HepG2 (cell line): ENCODE measurements around the gene TMCC1. TPM values are rescaled to one million over a fixed set of nuclear protein-coding genes. Genes with fewer than 3 reads are reported as not detected.
A peak's percentile ranks its signal among the peaks of the same experiment; 100 is the strongest.

Experiments
- ATRX ChIP-seq: sonication (generic); formaldehyde crosslinking; IDR thresholded peaks from 2 replicates; pipeline ENCODE4 v1.4.0; 2020; ENCODE audit warnings: missing genetic modification reagents, borderline replicate concordance
- KDM2A ChIP-seq: sonication (generic); formaldehyde crosslinking; IDR thresholded peaks from 2 replicates; pipeline ENCODE4 v1.4.0; 2020; ENCODE audit warnings: low read depth, missing genetic modification reagents, borderline replicate concordance
- NR2F2 ChIP-seq: IDR thresholded peaks from 2 replicates; pipeline ENCODE4 v1.6.1; 2012; ENCODE audit warnings: low read depth, inconsistent platforms, borderline replicate concordance
- REL ChIP-seq: sonication (generic); formaldehyde crosslinking; conservative IDR thresholded peaks from 2 replicates; pipeline ENCODE4 v1.8.0; 2022; ENCODE audit warnings: mild to moderate bottlenecking, missing genetic modification reagents, moderate library complexity
- REPIN1 ChIP-seq: sonication (generic); formaldehyde crosslinking; IDR thresholded peaks from 2 replicates; pipeline ENCODE4 v1.8.0; 2022; ENCODE audit warnings: missing genetic modification reagents, low read depth, mild to moderate bottlenecking, borderline replicate concordance
- SIN3A ChIP-seq: IDR thresholded peaks from 2 replicates; pipeline ENCODE4 v1.6.1; 2011; ENCODE audit warnings: low read depth, mild to moderate bottlenecking, control low read depth, low read length, borderline replicate concordance
- YY1 ChIP-seq: IDR thresholded peaks from 2 replicates; pipeline ENCODE4 v1.6.1; 2011; ENCODE audit warnings: low read length, low read depth, moderate library complexity, mild to moderate bottlenecking; ENCODE audit not compliant: insufficient read depth, insufficient replicate concordance
- ZNF773 ChIP-seq: sonication (generic); formaldehyde crosslinking; IDR thresholded peaks from 2 replicates; pipeline ENCODE4 v1.4.0; 2020; ENCODE audit warnings: missing genetic modification reagents, borderline replicate concordance
- ZSCAN20 ChIP-seq: sonication (generic); formaldehyde crosslinking; IDR thresholded peaks from 2 replicates; pipeline ENCODE4 v1.4.0; 2020; ENCODE audit warnings: missing genetic modification reagents, mild to moderate bottlenecking, borderline replicate concordance
- polyA plus RNA-seq, 8 experiments: library from polyadenylated mRNA; depleted of rRNA in 3 of 8; stranded (reverse) in 7 of 8; unstranded in 1 of 8; fragments of >200 nt; fragmentation: Illumina TruSeq in 4 of 8; extraction: Trizol in 4 of 8; gene quantifications; 2 replicates each; pipeline versions ENCODE4 v1.2.1 to v1.2.3, GENCODE V29; 2011 to 2016; ENCODE audit warnings: low read depth in 4 of 8, missing spikeins in 1 of 8, mixed read lengths in 1 of 8; ENCODE audit not compliant: insufficient read depth in 1 of 8
- total RNA-seq, 5 experiments: library from RNA; depleted of rRNA; stranded (reverse); fragments of >200 nt; fragmentation: Illumina TruSeq; extraction: Trizol; gene quantifications; 2 replicates each; pipeline ENCODE4 v1.2.3, GENCODE V29; 2016; ENCODE audit warnings: low read depth in 1 of 5
- TF ChIP-seq, protein P1 (sequence below): sonication (generic); formaldehyde crosslinking; IDR thresholded peaks from 2 replicates; pipeline ENCODE4 v1.4.0; 2020; ENCODE audit warnings: missing genetic modification reagents, borderline replicate concordance
- TF ChIP-seq, protein P2 (sequence below): sonication (generic); formaldehyde crosslinking; IDR thresholded peaks from 2 replicates; pipeline ENCODE4 v1.4.0; 2020; ENCODE audit warnings: missing genetic modification reagents, borderline replicate concordance
- TF ChIP-seq, protein P3 (sequence below): sonication (generic); formaldehyde crosslinking; conservative IDR thresholded peaks from 2 replicates; pipeline ENCODE4 v1.4.0; 2020; ENCODE audit warnings: mild to moderate bottlenecking, missing genetic modification reagents, moderate library complexity
- TF ChIP-seq, protein P4 (sequence below): sonication (generic); formaldehyde crosslinking; IDR thresholded peaks from 2 replicates; pipeline ENCODE4 v1.4.0; 2020; ENCODE audit warnings: missing genetic modification reagents, low read depth, mild to moderate bottlenecking, borderline replicate concordance
- TF ChIP-seq, protein P5 (sequence below): sonication (generic); formaldehyde crosslinking; conservative IDR thresholded peaks from 2 replicates; pipeline ENCODE4 v1.8.0; 2022; ENCODE audit warnings: low read depth, missing genetic modification reagents

TMCC1 gene
- total and polyA plus RNA-seq, 2 of the 13 experiments (the other 11 are each of a cell fraction or from before 2014, with no cell fraction given): 12.1 to 264 TPM

DNA sequence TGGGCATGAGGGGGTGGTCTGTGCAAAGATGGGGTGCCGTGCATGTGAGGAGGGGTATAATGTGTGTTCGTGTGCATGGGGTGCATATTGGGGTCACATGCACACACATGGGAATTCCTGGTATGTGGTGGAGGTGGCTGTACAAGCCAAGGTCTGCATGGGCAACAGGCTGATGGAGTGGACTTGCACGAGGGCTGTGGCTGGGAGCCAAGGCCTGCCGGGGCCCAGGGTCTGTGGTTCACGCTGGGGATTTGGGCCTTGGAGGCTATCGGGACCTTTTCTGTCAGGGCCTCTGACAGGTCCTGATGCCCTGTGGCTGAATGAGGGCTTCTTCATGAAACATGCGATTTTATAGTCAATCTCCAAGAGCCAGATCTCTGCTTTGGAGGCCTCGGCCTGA lies 277.2 kb downstream of the TMCC1 start (continued):
- TF ChIP-seq, protein P1, sequence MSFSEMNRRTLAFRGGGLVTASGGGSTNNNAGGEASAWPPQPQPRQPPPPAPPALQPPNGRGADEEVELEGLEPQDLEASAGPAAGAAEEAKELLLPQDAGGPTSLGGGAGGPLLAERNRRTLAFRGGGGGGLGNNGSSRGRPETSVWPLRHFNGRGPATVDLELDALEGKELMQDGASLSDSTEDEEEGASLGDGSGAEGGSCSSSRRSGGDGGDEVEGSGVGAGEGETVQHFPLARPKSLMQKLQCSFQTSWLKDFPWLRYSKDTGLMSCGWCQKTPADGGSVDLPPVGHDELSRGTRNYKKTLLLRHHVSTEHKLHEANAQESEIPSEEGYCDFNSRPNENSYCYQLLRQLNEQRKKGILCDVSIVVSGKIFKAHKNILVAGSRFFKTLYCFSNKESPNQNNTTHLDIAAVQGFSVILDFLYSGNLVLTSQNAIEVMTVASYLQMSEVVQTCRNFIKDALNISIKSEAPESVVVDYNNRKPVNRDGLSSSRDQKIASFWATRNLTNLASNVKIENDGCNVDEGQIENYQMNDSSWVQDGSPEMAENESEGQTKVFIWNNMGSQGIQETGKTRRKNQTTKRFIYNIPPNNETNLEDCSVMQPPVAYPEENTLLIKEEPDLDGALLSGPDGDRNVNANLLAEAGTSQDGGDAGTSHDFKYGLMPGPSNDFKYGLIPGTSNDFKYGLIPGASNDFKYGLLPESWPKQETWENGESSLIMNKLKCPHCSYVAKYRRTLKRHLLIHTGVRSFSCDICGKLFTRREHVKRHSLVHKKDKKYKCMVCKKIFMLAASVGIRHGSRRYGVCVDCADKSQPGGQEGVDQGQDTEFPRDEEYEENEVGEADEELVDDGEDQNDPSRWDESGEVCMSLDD (CRISPR knock-in tag): no peak
- no peak for TF ChIP-seq REL (CRISPR knock-in tag)
- TF ChIP-seq, protein P2, sequence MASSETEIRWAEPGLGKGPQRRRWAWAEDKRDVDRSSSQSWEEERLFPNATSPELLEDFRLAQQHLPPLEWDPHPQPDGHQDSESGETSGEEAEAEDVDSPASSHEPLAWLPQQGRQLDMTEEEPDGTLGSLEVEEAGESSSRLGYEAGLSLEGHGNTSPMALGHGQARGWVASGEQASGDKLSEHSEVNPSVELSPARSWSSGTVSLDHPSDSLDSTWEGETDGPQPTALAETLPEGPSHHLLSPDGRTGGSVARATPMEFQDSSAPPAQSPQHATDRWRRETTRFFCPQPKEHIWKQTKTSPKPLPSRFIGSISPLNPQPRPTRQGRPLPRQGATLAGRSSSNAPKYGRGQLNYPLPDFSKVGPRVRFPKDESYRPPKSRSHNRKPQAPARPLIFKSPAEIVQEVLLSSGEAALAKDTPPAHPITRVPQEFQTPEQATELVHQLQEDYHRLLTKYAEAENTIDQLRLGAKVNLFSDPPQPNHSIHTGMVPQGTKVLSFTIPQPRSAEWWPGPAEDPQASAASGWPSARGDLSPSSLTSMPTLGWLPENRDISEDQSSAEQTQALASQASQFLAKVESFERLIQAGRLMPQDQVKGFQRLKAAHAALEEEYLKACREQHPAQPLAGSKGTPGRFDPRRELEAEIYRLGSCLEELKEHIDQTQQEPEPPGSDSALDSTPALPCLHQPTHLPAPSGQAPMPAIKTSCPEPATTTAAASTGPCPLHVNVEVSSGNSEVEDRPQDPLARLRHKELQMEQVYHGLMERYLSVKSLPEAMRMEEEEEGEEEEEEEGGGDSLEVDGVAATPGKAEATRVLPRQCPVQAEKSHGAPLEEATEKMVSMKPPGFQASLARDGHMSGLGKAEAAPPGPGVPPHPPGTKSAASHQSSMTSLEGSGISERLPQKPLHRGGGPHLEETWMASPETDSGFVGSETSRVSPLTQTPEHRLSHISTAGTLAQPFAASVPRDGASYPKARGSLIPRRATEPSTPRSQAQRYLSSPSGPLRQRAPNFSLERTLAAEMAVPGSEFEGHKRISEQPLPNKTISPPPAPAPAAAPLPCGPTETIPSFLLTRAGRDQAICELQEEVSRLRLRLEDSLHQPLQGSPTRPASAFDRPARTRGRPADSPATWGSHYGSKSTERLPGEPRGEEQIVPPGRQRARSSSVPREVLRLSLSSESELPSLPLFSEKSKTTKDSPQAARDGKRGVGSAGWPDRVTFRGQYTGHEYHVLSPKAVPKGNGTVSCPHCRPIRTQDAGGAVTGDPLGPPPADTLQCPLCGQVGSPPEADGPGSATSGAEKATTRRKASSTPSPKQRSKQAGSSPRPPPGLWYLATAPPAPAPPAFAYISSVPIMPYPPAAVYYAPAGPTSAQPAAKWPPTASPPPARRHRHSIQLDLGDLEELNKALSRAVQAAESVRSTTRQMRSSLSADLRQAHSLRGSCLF: no peak
- no peak for TF ChIP-seq REPIN1 (CRISPR knock-in tag)
- no peak for TF ChIP-seq ZSCAN20
- no peak for TF ChIP-seq KDM2A (CRISPR knock-in tag)
- TF ChIP-seq SIN3A: no peak
- TF ChIP-seq ZNF773 (CRISPR knock-in tag): no peak
- TF ChIP-seq, protein P3, sequence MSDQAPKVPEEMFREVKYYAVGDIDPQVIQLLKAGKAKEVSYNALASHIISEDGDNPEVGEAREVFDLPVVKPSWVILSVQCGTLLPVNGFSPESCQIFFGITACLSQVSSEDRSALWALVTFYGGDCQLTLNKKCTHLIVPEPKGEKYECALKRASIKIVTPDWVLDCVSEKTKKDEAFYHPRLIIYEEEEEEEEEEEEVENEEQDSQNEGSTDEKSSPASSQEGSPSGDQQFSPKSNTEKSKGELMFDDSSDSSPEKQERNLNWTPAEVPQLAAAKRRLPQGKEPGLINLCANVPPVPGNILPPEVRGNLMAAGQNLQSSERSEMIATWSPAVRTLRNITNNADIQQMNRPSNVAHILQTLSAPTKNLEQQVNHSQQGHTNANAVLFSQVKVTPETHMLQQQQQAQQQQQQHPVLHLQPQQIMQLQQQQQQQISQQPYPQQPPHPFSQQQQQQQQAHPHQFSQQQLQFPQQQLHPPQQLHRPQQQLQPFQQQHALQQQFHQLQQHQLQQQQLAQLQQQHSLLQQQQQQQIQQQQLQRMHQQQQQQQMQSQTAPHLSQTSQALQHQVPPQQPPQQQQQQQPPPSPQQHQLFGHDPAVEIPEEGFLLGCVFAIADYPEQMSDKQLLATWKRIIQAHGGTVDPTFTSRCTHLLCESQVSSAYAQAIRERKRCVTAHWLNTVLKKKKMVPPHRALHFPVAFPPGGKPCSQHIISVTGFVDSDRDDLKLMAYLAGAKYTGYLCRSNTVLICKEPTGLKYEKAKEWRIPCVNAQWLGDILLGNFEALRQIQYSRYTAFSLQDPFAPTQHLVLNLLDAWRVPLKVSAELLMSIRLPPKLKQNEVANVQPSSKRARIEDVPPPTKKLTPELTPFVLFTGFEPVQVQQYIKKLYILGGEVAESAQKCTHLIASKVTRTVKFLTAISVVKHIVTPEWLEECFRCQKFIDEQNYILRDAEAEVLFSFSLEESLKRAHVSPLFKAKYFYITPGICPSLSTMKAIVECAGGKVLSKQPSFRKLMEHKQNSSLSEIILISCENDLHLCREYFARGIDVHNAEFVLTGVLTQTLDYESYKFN: no peak
- TF ChIP-seq, protein P4, sequence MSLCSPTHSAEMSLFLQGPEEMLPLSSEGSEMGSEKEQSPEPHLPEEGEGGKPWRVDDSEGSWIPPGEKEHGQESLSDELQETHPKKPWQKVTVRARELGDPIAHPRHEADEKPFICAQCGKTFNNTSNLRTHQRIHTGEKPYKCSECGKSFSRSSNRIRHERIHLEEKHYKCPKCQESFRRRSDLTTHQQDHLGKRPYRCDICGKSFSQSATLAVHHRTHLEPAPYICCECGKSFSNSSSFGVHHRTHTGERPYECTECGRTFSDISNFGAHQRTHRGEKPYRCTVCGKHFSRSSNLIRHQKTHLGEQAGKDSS: 0 out of 2 replicates have a peak, but pooled peaks have one; percentile 14
- TF ChIP-seq YY1: no peak
- no peak for TF ChIP-seq ATRX (CRISPR knock-in tag)
- TF ChIP-seq, protein P5, sequence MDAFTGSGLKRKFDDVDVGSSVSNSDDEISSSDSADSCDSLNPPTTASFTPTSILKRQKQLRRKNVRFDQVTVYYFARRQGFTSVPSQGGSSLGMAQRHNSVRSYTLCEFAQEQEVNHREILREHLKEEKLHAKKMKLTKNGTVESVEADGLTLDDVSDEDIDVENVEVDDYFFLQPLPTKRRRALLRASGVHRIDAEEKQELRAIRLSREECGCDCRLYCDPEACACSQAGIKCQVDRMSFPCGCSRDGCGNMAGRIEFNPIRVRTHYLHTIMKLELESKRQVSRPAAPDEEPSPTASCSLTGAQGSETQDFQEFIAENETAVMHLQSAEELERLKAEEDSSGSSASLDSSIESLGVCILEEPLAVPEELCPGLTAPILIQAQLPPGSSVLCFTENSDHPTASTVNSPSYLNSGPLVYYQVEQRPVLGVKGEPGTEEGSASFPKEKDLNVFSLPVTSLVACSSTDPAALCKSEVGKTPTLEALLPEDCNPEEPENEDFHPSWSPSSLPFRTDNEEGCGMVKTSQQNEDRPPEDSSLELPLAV (CRISPR knock-in tag): no peak
- TF ChIP-seq NR2F2: no peak
